ENCODE measurements around the gene RDM1. TPM values are rescaled to one million over a fixed set of nuclear protein-coding genes. Genes with fewer than 3 reads are reported as not detected.

The RDM1 gene, protein sequence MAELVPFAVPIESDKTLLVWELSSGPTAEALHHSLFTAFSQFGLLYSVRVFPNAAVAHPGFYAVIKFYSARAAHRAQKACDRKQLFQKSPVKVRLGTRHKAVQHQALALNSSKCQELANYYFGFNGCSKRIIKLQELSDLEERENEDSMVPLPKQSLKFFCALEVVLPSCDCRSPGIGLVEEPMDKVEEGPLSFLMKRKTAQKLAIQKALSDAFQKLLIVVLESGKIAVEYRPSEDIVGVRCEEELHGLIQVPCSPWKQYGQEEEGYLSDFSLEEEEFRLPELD
- total RNA-seq = 0.35 TPM in 1 of 3 replicates, not detected in the others
- long read RNA-seq = 0 reads

DNA sequence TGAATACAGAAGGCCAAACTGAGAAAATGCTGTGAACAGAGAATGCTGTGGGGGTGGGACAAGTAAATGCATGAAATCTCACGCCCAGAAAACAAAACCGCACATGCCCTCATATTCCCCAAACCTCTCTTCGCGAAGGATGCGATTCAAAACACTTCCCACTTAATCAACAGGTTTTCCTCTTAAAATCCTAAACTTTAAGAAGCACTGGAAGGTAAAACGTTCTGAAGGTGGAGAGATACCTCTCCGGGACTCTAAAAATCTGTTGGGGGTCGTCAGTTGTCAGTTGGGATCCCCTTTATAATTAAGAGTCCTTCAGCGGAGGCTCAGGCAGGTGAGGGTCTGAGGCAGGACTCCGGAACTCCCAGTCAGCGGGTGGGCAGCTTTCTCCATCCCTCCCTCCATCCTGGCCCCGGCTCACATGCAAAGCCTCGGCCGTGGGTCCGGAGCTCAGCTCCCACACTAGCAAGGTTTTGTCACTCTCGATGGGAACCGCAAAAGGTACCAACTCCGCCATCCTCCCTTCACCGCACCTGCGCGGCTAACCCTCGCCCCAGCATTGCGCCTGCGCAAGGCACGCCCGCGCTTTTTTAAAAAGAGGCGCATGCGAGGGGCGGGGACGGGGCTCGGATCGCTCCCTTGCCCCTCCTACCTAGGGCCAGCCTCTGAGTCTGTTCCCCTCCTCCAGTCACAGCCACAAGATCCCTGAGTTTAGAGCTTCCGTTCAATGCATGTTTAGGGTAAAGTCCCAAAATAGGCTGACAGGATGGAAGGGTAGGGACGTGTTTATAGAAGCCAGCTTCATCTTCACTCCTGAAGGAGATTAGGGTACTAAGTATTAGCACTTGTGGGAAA, at the start of gene RDM1:
TSS of gene RDM1 (minus strand) at position 563 of the 855 bp plus-strand sequence. CDS start at position 517, 46 bp downstream.
- no peaks in the 10 kb centered on the region for H3K27me3 Mint-ChIP-seq (ENCODE audit: low read depth)
- H3K9me3 Mint-ChIP-seq (ENCODE audit: low read depth) = no peaks in the 10 kb centered on the region
- peak within 1 kb of the TSS; percentile 79 for H3K4me3 Mint-ChIP-seq (ENCODE audit: unreplicated experiment)
- H3K36me3 Mint-ChIP-seq (ENCODE audit: low read depth) = no peaks in the 10 kb centered on the region
- no peak for DNase-seq (ENCODE audit: low spot score)
- TF ChIP-seq, protein P1, sequence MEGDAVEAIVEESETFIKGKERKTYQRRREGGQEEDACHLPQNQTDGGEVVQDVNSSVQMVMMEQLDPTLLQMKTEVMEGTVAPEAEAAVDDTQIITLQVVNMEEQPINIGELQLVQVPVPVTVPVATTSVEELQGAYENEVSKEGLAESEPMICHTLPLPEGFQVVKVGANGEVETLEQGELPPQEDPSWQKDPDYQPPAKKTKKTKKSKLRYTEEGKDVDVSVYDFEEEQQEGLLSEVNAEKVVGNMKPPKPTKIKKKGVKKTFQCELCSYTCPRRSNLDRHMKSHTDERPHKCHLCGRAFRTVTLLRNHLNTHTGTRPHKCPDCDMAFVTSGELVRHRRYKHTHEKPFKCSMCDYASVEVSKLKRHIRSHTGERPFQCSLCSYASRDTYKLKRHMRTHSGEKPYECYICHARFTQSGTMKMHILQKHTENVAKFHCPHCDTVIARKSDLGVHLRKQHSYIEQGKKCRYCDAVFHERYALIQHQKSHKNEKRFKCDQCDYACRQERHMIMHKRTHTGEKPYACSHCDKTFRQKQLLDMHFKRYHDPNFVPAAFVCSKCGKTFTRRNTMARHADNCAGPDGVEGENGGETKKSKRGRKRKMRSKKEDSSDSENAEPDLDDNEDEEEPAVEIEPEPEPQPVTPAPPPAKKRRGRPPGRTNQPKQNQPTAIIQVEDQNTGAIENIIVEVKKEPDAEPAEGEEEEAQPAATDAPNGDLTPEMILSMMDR (IDR thresholded peaks at IDR 0.05) = no peak
- H3K4me1 Mint-ChIP-seq (ENCODE audit: low read depth) = peaks cover 31% of the 10 kb centered on the region
- H3K27ac Mint-ChIP-seq (ENCODE audit: unreplicated experiment) = peak within 1 kb of the TSS; percentile 64

DNA sequence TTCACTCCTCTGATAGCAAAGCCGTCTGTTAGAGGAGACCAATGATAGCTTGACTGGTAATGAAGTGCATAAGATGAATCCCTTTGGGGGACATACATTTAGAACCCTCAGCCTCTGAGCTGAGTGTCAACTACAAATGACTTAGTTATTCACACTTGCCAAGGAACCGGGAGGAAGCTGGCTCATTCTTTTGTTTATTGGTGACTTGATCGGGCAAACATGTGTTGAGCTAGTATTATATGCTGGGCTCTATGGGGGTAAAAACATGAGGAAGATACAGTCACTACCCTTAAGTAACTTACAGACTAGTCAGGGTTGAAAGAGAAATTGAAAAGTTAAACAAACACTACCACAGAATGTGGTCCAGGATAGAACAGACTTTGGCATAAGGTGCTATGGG, 47.8 kb upstream of the RDM1 start:
- Mint-ChIP-seq H3K36me3 (ENCODE audit: low read depth) (no peaks in the 10 kb centered on the region), H3K27ac (ENCODE audit: unreplicated experiment) (no peak overlapping the region), H3K9me3 (ENCODE audit: low read depth) (no peaks in the 10 kb centered on the region), H3K4me3 (ENCODE audit: unreplicated experiment) (no peak overlapping the region), H3K27me3 (ENCODE audit: low read depth) (peaks cover 6% of the 10 kb centered on the region), H3K4me1 (ENCODE audit: low read depth) (peaks cover 8% of the 10 kb centered on the region)
- TF ChIP-seq, protein P1 (IDR thresholded peaks at IDR 0.05) = no peak
- no peak for DNase-seq (ENCODE audit: low spot score)

DNA sequence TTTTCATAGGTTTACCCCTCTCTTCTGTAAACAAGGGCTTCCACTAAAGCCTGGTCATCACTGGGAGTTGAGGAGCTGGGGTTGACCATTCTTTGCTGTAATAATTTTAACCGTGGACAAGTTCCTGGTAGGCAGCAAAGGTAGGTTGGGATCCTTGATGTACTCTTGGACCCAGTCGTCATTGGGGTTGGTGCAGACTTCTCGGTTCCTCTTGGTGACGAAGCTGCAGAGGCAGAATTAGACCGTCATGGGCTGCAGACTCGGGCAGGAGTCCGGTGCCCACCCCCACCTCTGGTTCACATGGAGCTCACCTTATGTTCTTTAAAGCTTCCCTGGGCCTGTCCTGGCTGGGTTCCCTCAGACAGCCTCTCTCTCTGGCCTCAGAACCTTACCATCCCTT, 46.9 kb upstream of the RDM1 start:
- H3K4me1 Mint-ChIP-seq (ENCODE audit: low read depth) = peaks cover 11% of the 10 kb centered on the region
- H3K4me3 Mint-ChIP-seq (ENCODE audit: unreplicated experiment) = no peak overlapping the region
- H3K27ac Mint-ChIP-seq (ENCODE audit: unreplicated experiment) = no peak overlapping the region
- H3K27me3 Mint-ChIP-seq (ENCODE audit: low read depth) = peaks cover 6% of the 10 kb centered on the region
- no peaks in the 10 kb centered on the region for H3K36me3 Mint-ChIP-seq (ENCODE audit: low read depth)
- DNase-seq (ENCODE audit: low spot score) = no peak
- H3K9me3 Mint-ChIP-seq (ENCODE audit: low read depth) = no peaks in the 10 kb centered on the region
- TF ChIP-seq, protein P1 (IDR thresholded peaks at IDR 0.05) = no peak

DNA sequence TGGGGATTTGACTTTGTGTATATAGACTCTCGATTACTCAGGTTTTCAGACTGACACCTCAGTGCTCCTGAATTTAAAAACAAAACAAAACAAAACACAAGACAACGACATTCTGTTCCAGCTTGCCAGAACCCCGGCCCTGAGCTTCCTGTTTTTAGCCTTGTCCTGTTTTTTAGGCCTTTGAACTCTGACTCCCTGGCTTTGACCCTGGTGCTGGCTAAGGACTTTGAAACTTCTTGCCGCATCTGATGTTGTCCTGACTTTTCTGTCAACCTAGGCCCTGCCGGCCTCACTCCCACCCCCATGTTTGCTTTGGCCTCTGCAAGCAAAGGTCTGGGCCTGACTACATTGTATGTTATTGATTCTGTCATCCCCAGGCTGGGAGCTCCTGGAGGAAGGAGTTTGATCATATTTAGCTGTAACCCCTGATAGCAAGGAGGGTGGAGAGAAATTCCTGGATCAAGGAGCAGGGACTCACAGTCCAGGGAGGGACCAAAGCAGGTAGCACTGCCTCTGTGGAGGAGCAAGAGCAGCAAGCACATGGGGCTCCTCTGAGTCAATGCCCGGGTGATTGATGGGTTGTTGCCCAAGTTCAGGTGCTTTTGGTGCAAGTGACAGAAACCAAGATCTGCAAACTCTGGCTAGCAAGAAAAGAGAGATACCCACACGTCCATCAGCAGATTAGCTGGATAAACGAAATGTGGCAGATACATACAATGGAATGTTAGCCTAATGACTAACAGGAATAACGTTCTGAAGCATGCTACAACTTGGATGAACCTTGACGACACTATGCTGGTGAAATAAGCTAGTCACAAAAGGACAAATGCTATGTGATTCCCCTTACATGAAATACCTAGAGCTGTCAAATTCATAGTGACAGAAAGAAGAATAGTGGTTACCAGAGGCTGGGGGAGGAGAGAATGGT, 43.0 kb upstream of the RDM1 start:
- no peak overlapping the region for H3K4me3 Mint-ChIP-seq (ENCODE audit: unreplicated experiment)

More for the DNA sequence above, 43.0 kb upstream of the RDM1 start:
- H3K27me3 Mint-ChIP-seq (ENCODE audit: low read depth) = peaks cover 1% of the 10 kb centered on the region
- DNase-seq (ENCODE audit: low spot score) = no peak
- TF ChIP-seq, protein P1 (IDR thresholded peaks at IDR 0.05) = no peak
- peak overlapping the region; percentile 39 for H3K27ac Mint-ChIP-seq (ENCODE audit: unreplicated experiment)
- H3K9me3 Mint-ChIP-seq (ENCODE audit: low read depth) = no peaks in the 10 kb centered on the region
- H3K36me3 Mint-ChIP-seq (ENCODE audit: low read depth) = no peaks in the 10 kb centered on the region
- peaks cover 11% of the 10 kb centered on the region for H3K4me1 Mint-ChIP-seq (ENCODE audit: low read depth)
